Raji (cell line): ENCODE measurements around the gene GPR50.

ENCODE experiments used
- POLR2A ChIP-seq: IDR thresholded peaks from 2 replicates; pipeline ENCODE4 v1.6.1; 2011; ENCODE audit warnings: low read depth, low read length, control low read depth; ENCODE audit not compliant: insufficient read depth

The GPR50 gene

GRCh38 chrX:151176231-151176750 lies at the start of gene GPR50:
Gene GPR50 (plus strand): TSS chrX:151176584. CDS start chrX:151176722, 138 bp downstream.
- no peak for TF ChIP-seq POLR2A

- no peak for TF ChIP-seq POLR2A
Measured at GRCh38 chrX:151132531-151132930, 43.9 kb upstream of the GPR50 start.

GRCh38 chrX:151151665-151152267 lies 24.6 kb upstream of the GPR50 start:
- no peak for TF ChIP-seq POLR2A

- no peak for TF ChIP-seq POLR2A
Measured at GRCh38 chrX:151153086-151153485, 23.3 kb upstream of the GPR50 start.

- TF ChIP-seq POLR2A: no peak
Measured at GRCh38 chrX:151153667-151154066, 22.7 kb upstream of the GPR50 start.

GRCh38 chrX:151155234-151155633 lies 21.1 kb upstream of the GPR50 start:
- no peak for TF ChIP-seq POLR2A

- no peak for TF ChIP-seq POLR2A
Measured at GRCh38 chrX:151161690-151162089, 14.7 kb upstream of the GPR50 start.

GRCh38 chrX:151167791-151168345 lies 8.5 kb upstream of the GPR50 start:
- TF ChIP-seq POLR2A: no peak

- no peak for TF ChIP-seq POLR2A
Measured at GRCh38 chrX:151169783-151170182, 6.6 kb upstream of the GPR50 start.

GRCh38 chrX:151174581-151175282 lies 1.7 kb upstream of the GPR50 start:
- TF ChIP-seq POLR2A: no peak

GRCh38 chrX:151175283-151176062 lies 911 bp upstream of the GPR50 start:
- no peak for TF ChIP-seq POLR2A

- TF ChIP-seq POLR2A: no peak
Measured at GRCh38 chrX:151177141-151178027, 1.0 kb downstream of the GPR50 start.

- TF ChIP-seq POLR2A: no peak
Measured at GRCh38 chrX:151178746-151179145, 2.4 kb downstream of the GPR50 start.

GRCh38 chrX:151180400-151180799 lies 4.0 kb downstream of the GPR50 start:
- no peak for TF ChIP-seq POLR2A
